IMR-90 (cell line): ENCODE measurements around the gene SAMD8. TPM values are rescaled to one million over a fixed set of nuclear protein-coding genes. Genes with fewer than 3 reads are reported as not detected.
"Not testable (repeated sequence)": the region's sequence is repeated elsewhere in the genome, so short reads cannot be mapped to it uniquely, and the experiment has no call there.

ENCODE experiments used
- ATAC-seq: fragments of 200-7000 bp; cut with Tn5 transposase; 2 replicates; pipeline ENCODE4 v1.9.1; 2020; ENCODE audit warnings: low read depth, mild to moderate bottlenecking, moderate library complexity
- BruUV-seq: library from RNA; stranded (reverse); fragments of 400-500 nt; replicated peaks from 2 replicates; lab custom pipeline; 2021; lab: Mats Ljungman, UMichigan
- CTCF ChIA-PET: fragments of 300-600 bp; formaldehyde crosslinking; extraction: SDS; loops from one replicate; lab custom pipeline; 2021; ENCODE audit warnings: antibody characterized with exemption; lab: Yijun Ruan, JAX
- POLR2A ChIA-PET: fragments of 300-600 bp; sonication (Branson Sonifier 250); formaldehyde crosslinking; loops from one replicate; lab custom pipeline; 2022; ENCODE audit warnings: antibody characterized with exemption; ENCODE audit not compliant: unreplicated experiment; lab: Charles Lee
- DNase-seq: peaks from one replicate; pipeline ENCODE4 v3.0.0; 2013
- H2AFZ ChIP-seq: replicated peaks from 2 replicates; pipeline ENCODE3; 2013; ENCODE audit warnings: low read length, mild to moderate bottlenecking; ENCODE audit not compliant: poor library complexity
- H2AK5ac ChIP-seq: 2 replicates; pipeline ENCODE4 v1.6.1; 2013; ENCODE audit warnings: low read depth, low read length, inconsistent platforms
- H2AK9ac ChIP-seq: replicated peaks from 2 replicates; pipeline ENCODE3; 2013; ENCODE audit warnings: mild to moderate bottlenecking, low read depth, low read length, moderate library complexity; ENCODE audit not compliant: poor library complexity
- H2BK120ac ChIP-seq: 2 replicates; pipeline ENCODE4 v1.6.1; 2013; ENCODE audit warnings: low read depth, low read length, inconsistent platforms
- H2BK15ac ChIP-seq: 3 replicates; pipeline ENCODE4 v1.6.1; 2013; ENCODE audit warnings: low read depth, low read length, inconsistent platforms
- H2BK20ac ChIP-seq: 2 replicates; pipeline ENCODE4 v1.6.1; 2013; ENCODE audit warnings: low read depth, mild to moderate bottlenecking, inconsistent platforms, low read length, moderate library complexity
- H2BK5ac ChIP-seq: 2 replicates; pipeline ENCODE4 v1.6.1; 2013; ENCODE audit warnings: mild to moderate bottlenecking, low read depth, low read length, inconsistent platforms; ENCODE audit not compliant: poor library complexity, severe bottlenecking
- H3K14ac ChIP-seq: replicated peaks from 2 replicates; pipeline ENCODE4 v1.6.1; 2013; ENCODE audit warnings: low read depth, low read length, inconsistent platforms
- H3K18ac ChIP-seq: 2 replicates; pipeline ENCODE4 v1.6.1; 2013; ENCODE audit warnings: low read depth, low read length, control low read depth
- H3K23ac ChIP-seq: 2 replicates; pipeline ENCODE4 v1.6.1; 2013; ENCODE audit warnings: low read depth, low read length, inconsistent platforms
- H3K27ac ChIP-seq: 2 replicates; pipeline ENCODE4 v1.5.1; 2013; ENCODE audit warnings: mild to moderate bottlenecking, control low read depth, low read length; ENCODE audit not compliant: insufficient read depth
- H3K27me3 ChIP-seq: 2 replicates; pipeline ENCODE4 v1.6.1; 2013; ENCODE audit warnings: low read length; ENCODE audit not compliant: control insufficient read depth, insufficient read depth
- H3K36me3 ChIP-seq: 2 replicates; pipeline ENCODE4 v1.6.1; 2013; ENCODE audit warnings: low read length, mixed read lengths; ENCODE audit not compliant: control insufficient read depth, insufficient read depth
- H3K4ac ChIP-seq: 2 replicates; pipeline ENCODE4 v1.6.1; 2013; ENCODE audit warnings: low read depth, low read length, inconsistent platforms
- H3K4me1 ChIP-seq: 2 replicates; pipeline ENCODE4 v1.6.1; 2013; ENCODE audit warnings: low read length, mixed read lengths; ENCODE audit not compliant: control insufficient read depth, insufficient read depth
- H3K4me2 ChIP-seq: 2 replicates; pipeline ENCODE4 v1.6.1; 2013; ENCODE audit warnings: low read depth, mild to moderate bottlenecking, control low read depth, low read length, moderate library complexity
- H3K4me3 ChIP-seq: 2 replicates; pipeline ENCODE4 v1.5.1; 2013; ENCODE audit warnings: low read depth, mild to moderate bottlenecking, control low read depth, low read length, moderate library complexity; ENCODE audit not compliant: insufficient read depth
- H3K56ac ChIP-seq: 2 replicates; pipeline ENCODE4 v1.6.1; 2013; ENCODE audit warnings: low read length, inconsistent platforms; ENCODE audit not compliant: insufficient read depth; ENCODE audit errors: extremely low read depth
- H3K79me1 ChIP-seq, 2 experiments: 2 replicates each; pipeline ENCODE4 v1.6.1; 2013; ENCODE audit warnings: low read length in 2 of 2, inconsistent platforms in 1 of 2, low read depth in 1 of 2
- H3K9ac ChIP-seq: 2 replicates; pipeline ENCODE4 v1.6.1; 2013; ENCODE audit warnings: low read depth, low read length, control low read depth
- H3K9me1 ChIP-seq: 2 replicates; pipeline ENCODE4 v1.6.1; 2013; ENCODE audit warnings: low read length, inconsistent platforms; ENCODE audit not compliant: insufficient read depth
- H3K9me3 ChIP-seq: 2 replicates; pipeline ENCODE4 v1.6.1; 2013; ENCODE audit warnings: low read length; ENCODE audit not compliant: control insufficient read depth, insufficient read depth
- H4K20me1 ChIP-seq: 2 replicates; pipeline ENCODE4 v1.6.1; 2013; ENCODE audit warnings: low read length, inconsistent platforms; ENCODE audit not compliant: insufficient read depth
- H4K5ac ChIP-seq: 2 replicates; pipeline ENCODE4 v1.6.1; 2013; ENCODE audit warnings: mild to moderate bottlenecking, low read depth, low read length, control low read depth
- H4K8ac ChIP-seq, 2 experiments: 2 replicates each; pipeline ENCODE4 v1.6.1; 2013; ENCODE audit warnings: low read depth in 2 of 2, low read length in 2 of 2, control low read depth in 1 of 2, inconsistent platforms in 1 of 2
- H4K91ac ChIP-seq: 2 replicates; pipeline ENCODE4 v1.6.1; 2013; ENCODE audit warnings: low read depth, low read length, inconsistent platforms; ENCODE audit not compliant: insufficient read depth
- WGBS, 2 experiments: methylation state at CpG; one replicate each; pipeline versions ENCODE4 v1.1.5 to v1.1.7; 2013; ENCODE audit warnings: missing lambda C conversion rate in 2 of 2; ENCODE audit not compliant: insufficient read length in 1 of 2; ENCODE audit errors: extremely low coverage in 2 of 2; 5-methylcytosine and 5-hydroxymethylcytosine counted together
- dilution Hi-C: fragments of 300-500 bp; cut with HindIII; formaldehyde crosslinking; loops from one replicate; pipeline ENCODE4 v1.14.3; 2018; ENCODE audit warnings: low sequenced_read_pairs; ENCODE audit not compliant: unreplicated experiment
- in situ Hi-C: fragments of 300-500 bp; cut with MboI; formaldehyde crosslinking; loops from 3 replicates; pipeline ENCODE4 v1.14.3; 2019; ENCODE audit warnings: low sequenced_read_pairs, inconsistent platforms, mixed read lengths
- intact Hi-C: fragments of 100-400 bp; cut with micrococcal nuclease; formaldehyde crosslinking; loops from 2 replicates; pipeline ENCODE4 v1.10.0; 2022
- polyA plus RNA-seq, 3 experiments: library from polyadenylated mRNA; depleted of rRNA; stranded (reverse); fragments of >200 nt; gene quantifications; 2 replicates each; pipeline ENCODE4 v1.2.3, GENCODE V29; 2012; ENCODE audit warnings: low replicate concordance in 1 of 3
- total RNA-seq: library from RNA; depleted of rRNA; stranded (reverse); fragments of >200 nt; gene quantifications from 2 replicates; pipeline ENCODE4 v1.2.3, GENCODE V29; 2012

Gene SAMD8
- total and polyA plus RNA-seq, 2 of the 4 experiments (the other 2 are of a cell fraction), result 10.1 to 28.7 TPM

DNA sequence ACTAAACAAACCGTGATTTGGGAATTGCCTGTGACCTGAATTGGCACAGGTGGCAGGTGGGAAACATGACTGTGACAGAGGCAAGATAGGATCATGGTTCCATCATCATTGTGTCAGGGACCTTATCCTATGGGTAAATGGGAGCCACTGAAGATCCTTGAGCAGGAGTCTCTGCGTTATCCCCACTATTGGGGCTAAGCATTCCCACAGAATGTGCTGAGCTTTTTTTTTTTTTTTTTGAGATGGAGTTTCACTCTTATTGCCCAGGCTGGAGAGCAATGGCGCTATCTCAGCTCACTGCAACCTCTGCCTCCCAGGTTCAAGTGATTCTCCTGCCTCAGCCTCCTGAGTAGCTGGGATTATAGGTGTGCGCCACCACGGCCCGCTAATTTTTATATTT is 88.5 kb downstream of the SAMD8 start:
- POLR2A ChIA-PET, result interaction anchor here (0.6 kb wide), 1 partner anchor 16 kb away, joined by 5 read pairs; no protein-coding TSS in a partner anchor

More for the DNA sequence above, 88.5 kb downstream of the SAMD8 start:
- H3K56ac ChIP-seq, DNase-seq, H2BK120ac ChIP-seq, H3K27me3 ChIP-seq, H3K4me2 ChIP-seq, intact Hi-C loops, H2AFZ ChIP-seq, H4K8ac ChIP-seq, H3K9me3 ChIP-seq, in situ Hi-C loops, H4K5ac ChIP-seq, H4K20me1 ChIP-seq, H2BK15ac ChIP-seq, H3K18ac ChIP-seq, H3K14ac ChIP-seq, H3K4me3 ChIP-seq, H3K23ac ChIP-seq, ATAC-seq, H3K27ac ChIP-seq, H3K36me3 ChIP-seq, H2BK20ac ChIP-seq, dilution Hi-C loops, H4K91ac ChIP-seq, H2AK9ac ChIP-seq, BruUV-seq, H2BK5ac ChIP-seq, H3K9ac ChIP-seq: not testable (repeated sequence)
- CTCF ChIA-PET, result interaction anchor here (0.7 kb wide), 2 partner anchors 13 to 1164 kb away, joined by 4 read pairs; no protein-coding TSS in a partner anchor
- H3K4me1 ChIP-seq, result peaks cover 23% of the 10 kb centered on the region
- H3K4ac ChIP-seq, result 0 out of 2 replicates have a peak overlapping the region, but pooled peaks have one; percentile 4
- WGBS, 2 experiments, result no CpG with 5 or more reads among the region's 6 CpGs
- H2AK5ac ChIP-seq, result peak overlapping the region; percentile 59
- peaks cover 30% of the 10 kb centered on the region for H3K9me1 ChIP-seq
- H3K79me1 ChIP-seq, result peaks cover 14 to 28% of the 10 kb centered on the region in 2 experiments; a peak in 3 of 4 replicates
